Astrocyte of the spinal cord (primary cell): ENCODE results near the gene VAV2.

Source experiments
- DNase-seq: peaks from one replicate; pipeline ENCODE4 v3.0.0; 2011; ENCODE audit warnings: low read depth, low spot score
- H3K4me3 ChIP-seq: 2 replicates; pipeline ENCODE4 v1.5.1; 2011; ENCODE audit warnings: low read depth, mild to moderate bottlenecking, low read length, moderate library complexity
- in situ Hi-C: cut with HindIII; loops from 2 replicates; pipeline ENCODE4 v1.10.0; 2017; ENCODE audit warnings: low sequenced_read_pairs
- TF ChIP-seq, protein P1 (sequence below): IDR thresholded peaks from 2 replicates; pipeline ENCODE4 v1.5.1; 2012; ENCODE audit warnings: low read depth, mild to moderate bottlenecking, low read length, inconsistent platforms

The VAV2 gene

DNA sequence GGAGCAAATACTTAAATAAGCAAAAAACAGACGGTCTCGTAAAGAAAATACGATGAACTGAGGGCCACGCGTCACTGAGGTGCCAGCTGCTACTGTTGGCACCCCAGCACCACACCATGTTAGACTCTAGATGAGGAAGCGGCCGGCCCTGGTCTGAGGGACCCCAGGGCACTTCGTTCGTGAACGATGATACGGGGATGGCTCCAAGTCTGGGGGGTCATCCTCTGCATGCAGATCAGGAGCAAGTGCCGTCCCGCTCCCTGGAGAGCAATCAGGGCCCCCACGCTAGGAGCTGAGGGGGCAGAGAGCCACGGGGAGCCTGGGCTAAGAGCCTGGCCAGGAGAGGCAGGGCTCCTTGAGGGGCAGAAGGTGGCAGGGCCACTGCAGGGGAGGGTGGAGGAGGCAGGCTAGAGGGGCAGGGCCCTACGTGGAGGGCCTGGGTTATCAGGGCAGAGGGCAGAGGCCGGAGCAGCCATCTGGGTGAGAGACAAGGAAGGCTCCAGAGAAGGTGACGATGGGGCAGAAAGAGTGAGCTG is 278.1 kb downstream of the VAV2 start:
- TF ChIP-seq, protein P1, sequence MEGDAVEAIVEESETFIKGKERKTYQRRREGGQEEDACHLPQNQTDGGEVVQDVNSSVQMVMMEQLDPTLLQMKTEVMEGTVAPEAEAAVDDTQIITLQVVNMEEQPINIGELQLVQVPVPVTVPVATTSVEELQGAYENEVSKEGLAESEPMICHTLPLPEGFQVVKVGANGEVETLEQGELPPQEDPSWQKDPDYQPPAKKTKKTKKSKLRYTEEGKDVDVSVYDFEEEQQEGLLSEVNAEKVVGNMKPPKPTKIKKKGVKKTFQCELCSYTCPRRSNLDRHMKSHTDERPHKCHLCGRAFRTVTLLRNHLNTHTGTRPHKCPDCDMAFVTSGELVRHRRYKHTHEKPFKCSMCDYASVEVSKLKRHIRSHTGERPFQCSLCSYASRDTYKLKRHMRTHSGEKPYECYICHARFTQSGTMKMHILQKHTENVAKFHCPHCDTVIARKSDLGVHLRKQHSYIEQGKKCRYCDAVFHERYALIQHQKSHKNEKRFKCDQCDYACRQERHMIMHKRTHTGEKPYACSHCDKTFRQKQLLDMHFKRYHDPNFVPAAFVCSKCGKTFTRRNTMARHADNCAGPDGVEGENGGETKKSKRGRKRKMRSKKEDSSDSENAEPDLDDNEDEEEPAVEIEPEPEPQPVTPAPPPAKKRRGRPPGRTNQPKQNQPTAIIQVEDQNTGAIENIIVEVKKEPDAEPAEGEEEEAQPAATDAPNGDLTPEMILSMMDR: no peak
- H3K4me3 ChIP-seq: no peak overlapping the region
- DNase-seq: no peak
- in situ Hi-C loops: no loop called here

DNA sequence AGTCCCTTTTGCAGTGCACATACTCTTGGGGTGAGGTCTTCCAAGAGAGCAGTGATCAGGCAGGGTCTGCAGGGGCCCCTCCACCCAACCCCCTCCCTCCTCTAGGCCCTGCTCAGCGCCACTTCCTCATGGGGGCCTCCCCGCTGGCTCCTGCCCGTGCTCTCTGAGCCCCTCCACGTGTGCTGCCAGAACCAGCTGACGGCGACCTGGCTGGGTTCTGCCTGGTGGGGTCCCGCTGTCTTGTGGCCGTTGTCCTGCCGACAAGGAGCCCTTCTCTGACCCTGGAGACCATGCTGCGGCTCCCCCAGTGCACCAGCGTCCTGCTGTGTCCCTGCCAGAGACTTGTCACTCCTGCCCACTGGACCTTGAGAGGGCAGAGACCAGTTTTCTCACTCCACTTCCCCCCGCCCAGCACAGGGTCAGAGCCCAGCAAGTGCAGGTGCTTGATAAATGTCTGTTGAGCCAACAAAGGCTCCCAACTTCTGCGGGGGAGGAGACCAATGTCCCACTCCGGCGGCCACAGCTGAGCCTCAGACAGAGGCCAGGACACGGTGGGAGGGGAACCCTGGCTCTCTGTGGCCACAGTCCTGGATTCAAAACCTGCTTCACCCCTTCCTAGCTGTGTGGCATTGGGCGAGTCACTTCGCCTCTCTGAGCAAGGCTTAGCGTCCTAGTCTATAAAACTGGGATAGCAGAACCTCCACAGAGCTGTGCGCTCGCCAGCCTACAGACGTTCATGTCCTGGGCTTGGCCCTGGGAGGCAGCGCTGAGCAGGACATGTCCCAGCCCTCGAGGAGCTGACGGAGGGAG is 278.8 kb downstream of the VAV2 start:
- in situ Hi-C loops: no loop called here
- no peak for DNase-seq
- TF ChIP-seq, protein P1: no peak
- H3K4me3 ChIP-seq: no peak overlapping the region

DNA sequence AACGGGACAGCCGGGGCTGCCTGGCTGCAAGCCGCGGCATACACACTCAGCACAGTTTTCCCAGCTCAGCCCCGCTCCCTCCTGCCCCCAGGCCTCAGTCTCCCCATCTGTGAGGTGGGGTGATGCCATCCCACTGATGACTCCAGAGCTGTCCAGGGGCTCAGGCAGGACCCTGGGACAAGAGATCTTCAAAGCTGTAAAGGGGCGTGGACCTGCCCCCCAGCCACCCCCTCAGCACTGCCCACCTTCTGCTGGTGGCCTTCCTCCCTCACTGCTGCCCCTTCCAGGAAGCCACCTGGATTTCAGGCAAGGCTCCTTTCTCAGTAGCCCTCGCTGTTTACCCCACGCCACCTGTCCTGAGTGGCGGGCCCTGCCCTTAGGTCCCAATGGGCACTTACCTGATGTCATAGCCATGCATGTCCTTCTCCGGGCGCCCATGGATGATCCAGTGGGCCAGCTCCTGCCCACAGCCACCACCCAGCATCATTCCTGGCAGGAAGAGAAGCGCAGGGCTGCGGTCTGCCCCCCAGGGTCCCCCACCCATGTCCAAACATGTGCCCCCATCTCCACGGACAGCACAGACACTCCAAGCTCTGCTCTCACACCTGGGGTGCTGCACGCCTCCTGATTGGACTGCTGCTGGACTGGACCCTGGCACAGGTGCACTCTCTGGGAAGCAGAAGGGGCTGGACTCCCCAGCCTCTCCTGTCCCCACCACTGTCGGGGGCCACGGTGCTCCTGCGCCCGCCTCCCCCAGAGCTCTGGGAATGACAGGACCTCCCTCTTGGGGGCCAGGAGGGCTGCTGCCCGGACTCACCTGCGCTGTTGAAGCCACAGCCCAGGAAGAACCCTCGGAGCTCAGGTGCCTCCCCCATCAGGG is 279.7 kb downstream of the VAV2 start:
- DNase-seq: no peak
- TF ChIP-seq, protein P1: no peak
- in situ Hi-C loops: no loop called here
- no peak overlapping the region for H3K4me3 ChIP-seq
